Measurements from ENCODE around the gene CFAP91. TPM values are rescaled to one million over a fixed set of nuclear protein-coding genes. Genes with fewer than 3 reads are reported as not detected.

Gene CFAP91
- total and polyA plus RNA-seq, 2 donors (not counting 3 experiments of a cell fraction or from before 2014, with no cell fraction given) = 0.40 to 0.54 TPM

DNA sequence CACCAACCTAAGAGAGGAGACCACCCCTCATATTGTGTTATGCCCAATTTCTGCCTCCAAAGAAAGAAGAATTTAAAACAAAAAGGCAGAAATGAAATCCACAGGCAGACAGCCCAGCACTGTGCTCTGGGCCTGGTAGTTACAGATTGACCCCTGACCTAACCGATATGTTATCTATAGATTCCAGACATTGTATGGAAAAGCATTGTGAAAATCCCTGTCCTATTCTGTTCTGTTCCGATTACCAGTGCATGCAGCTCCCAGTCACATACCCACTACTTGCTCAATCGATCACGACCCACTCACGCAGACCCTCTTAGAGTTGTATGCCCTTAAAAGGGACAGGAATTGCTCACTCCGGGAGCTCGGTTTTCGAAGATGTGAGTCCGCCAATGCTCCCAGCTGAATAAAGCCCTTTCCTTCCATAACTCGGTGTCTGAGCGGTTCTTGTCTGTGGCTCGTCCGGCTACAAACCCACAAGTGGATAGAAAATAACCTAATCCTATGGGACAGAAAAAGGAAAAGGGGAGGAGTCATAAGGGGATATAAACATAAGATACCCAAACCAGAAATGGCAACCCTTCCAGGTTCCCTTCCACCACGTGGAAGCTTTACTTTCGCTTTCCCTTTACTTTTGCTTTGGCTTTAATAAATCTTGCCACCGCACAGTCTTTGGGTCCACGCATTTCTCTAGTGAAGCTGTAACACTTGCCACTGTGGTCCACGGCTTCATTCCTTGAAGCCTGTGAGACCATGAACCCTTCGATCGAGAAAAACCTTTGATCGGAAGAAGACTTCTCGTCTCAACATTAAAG, 1.7 kb upstream of the CFAP91 start:
- intact Hi-C loops (cut with micrococcal nuclease) (no loop called here), dilution Hi-C loops (cut with MboI; ENCODE audit: extremely low pct_ligation_motif_present, low sequenced_read_pairs) (no loop called here)
- ChIA-PET POLR2A (no interaction called here), CTCF (no interaction called here)
- H3K9me3 ChIP-seq (replicated peaks; ENCODE audit: control insufficient read depth, insufficient read depth, low read length) = no peaks in the 10 kb centered on the region
- no peak overlapping the region for H3K9ac ChIP-seq (replicated peaks; ENCODE audit: extremely low read depth, insufficient read depth, low read length)
- no peak overlapping the region for H2AFZ ChIP-seq (ENCODE audit: low read depth, low read length)
- H3K27ac ChIP-seq (ENCODE audit: insufficient read depth, low read depth, low read length) = no peak overlapping the region
- no peaks in the 10 kb centered on the region for H3K79me2 ChIP-seq (ENCODE audit: control insufficient read depth, insufficient read depth, low read length)
- no peak for TF ChIP-seq POLR2AphosphoS5 (IDR thresholded peaks at IDR 0.05; ENCODE audit: insufficient read depth, low read depth, low read length)
- no peak for TF ChIP-seq GATA2 (IDR thresholded peaks at IDR 0.05; ENCODE audit: insufficient read depth, insufficient read length, low read depth, low read length)
- TF ChIP-seq EZH2 (IDR thresholded peaks at IDR 0.05; ENCODE audit: borderline replicate concordance, low read depth, low read length, severe bottlenecking) = no peak
- no peak for TF ChIP-seq POLR2A (IDR thresholded peaks at IDR 0.05; ENCODE audit: low read depth, low read length)
- TF ChIP-seq, protein P1, sequence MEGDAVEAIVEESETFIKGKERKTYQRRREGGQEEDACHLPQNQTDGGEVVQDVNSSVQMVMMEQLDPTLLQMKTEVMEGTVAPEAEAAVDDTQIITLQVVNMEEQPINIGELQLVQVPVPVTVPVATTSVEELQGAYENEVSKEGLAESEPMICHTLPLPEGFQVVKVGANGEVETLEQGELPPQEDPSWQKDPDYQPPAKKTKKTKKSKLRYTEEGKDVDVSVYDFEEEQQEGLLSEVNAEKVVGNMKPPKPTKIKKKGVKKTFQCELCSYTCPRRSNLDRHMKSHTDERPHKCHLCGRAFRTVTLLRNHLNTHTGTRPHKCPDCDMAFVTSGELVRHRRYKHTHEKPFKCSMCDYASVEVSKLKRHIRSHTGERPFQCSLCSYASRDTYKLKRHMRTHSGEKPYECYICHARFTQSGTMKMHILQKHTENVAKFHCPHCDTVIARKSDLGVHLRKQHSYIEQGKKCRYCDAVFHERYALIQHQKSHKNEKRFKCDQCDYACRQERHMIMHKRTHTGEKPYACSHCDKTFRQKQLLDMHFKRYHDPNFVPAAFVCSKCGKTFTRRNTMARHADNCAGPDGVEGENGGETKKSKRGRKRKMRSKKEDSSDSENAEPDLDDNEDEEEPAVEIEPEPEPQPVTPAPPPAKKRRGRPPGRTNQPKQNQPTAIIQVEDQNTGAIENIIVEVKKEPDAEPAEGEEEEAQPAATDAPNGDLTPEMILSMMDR (IDR thresholded peaks at IDR 0.05; ENCODE audit: extremely low read depth in 1 of 2, insufficient read depth in 1 of 2, low read depth in 1 of 2, low read length in 2 of 2) = no peak
- TF ChIP-seq FOS (IDR thresholded peaks at IDR 0.05; ENCODE audit: borderline replicate concordance, insufficient read depth, low read length) = no peak
- DNase-seq (ENCODE audit: low read depth, low spot score) = no peak
- H4K20me1 ChIP-seq (replicated peaks; ENCODE audit: control insufficient read depth, extremely low read depth, insufficient read depth, low read length) = no peaks in the 10 kb centered on the region
- no peaks in the 10 kb centered on the region for H3K9me1 ChIP-seq (replicated peaks; ENCODE audit: control insufficient read depth, extremely low read depth, insufficient read depth, low read length)
- peaks cover 7% of the 10 kb centered on the region for H3K4me1 ChIP-seq (ENCODE audit: control insufficient read depth, extremely low read depth, insufficient read depth, low read length)
- BruUV-seq (replicated peaks) = no TSS peak
- H3K36me3 ChIP-seq (ENCODE audit: control insufficient read depth in 2 of 2, extremely low read depth in 1 of 2, insufficient read depth in 2 of 2, low read length in 2 of 2) = no peaks in the 10 kb centered on the region
- peaks cover 0 to 4% of the 10 kb centered on the region in 2 experiments for H3K27me3 ChIP-seq (ENCODE audit: control insufficient read depth in 2 of 2, insufficient read depth in 2 of 2, low read length in 2 of 2)
- no peak overlapping the region for H3K4me3 ChIP-seq (replicated peaks in 1 of 3; ENCODE audit: insufficient read depth in 1 of 3, low read depth in 1 of 3, low read length in 3 of 3)
- H3K4me2 ChIP-seq (ENCODE audit: insufficient read depth, low read length) = no peak overlapping the region
- no peak for FAIRE-seq

Measured in endothelial cell of umbilical vein (primary cell).